Fibroblast of lung (primary cell): Measurements from ENCODE around the gene PCBP4. TPM values are rescaled to one million over a fixed set of nuclear protein-coding genes. Genes with fewer than 3 reads are reported as not detected.

Experiments used
- DNase-seq, 2 donors: peaks; one replicate each; pipeline versions ENCODE4 v3.0.0 to v3.0.0-alpha.2; 2010; ENCODE audit warnings: low read depth in 2 of 2
- H2AFZ ChIP-seq: 2 replicates; pipeline ENCODE4 v1.5.1; 2012; ENCODE audit warnings: low read length, control low read depth, inconsistent platforms
- H3K27ac ChIP-seq: 2 replicates; pipeline ENCODE4 v1.5.1; 2011; ENCODE audit warnings: low read length, control low read depth; ENCODE audit not compliant: insufficient read depth
- H3K27me3 ChIP-seq: 2 replicates; pipeline ENCODE4 v1.5.1; 2011; ENCODE audit warnings: mild to moderate bottlenecking, low read length; ENCODE audit not compliant: control insufficient read depth, insufficient read depth
- H3K36me3 ChIP-seq: 2 replicates; pipeline ENCODE4 v1.5.1; 2011; ENCODE audit warnings: low read length; ENCODE audit not compliant: control insufficient read depth, insufficient read depth
- H3K4me1 ChIP-seq: 2 replicates; pipeline ENCODE4 v1.5.1; 2011; ENCODE audit warnings: low read length; ENCODE audit not compliant: control insufficient read depth, insufficient read depth; ENCODE audit errors: extremely low read depth
- H3K4me2 ChIP-seq: 2 replicates; pipeline ENCODE4 v1.5.1; 2011; ENCODE audit warnings: low read length, control low read depth; ENCODE audit not compliant: insufficient read depth; ENCODE audit errors: extremely low read depth
- H3K4me3 ChIP-seq, 4 experiments: fragments of 200-600 bp in 1 of 4; sonication (generic) in 1 of 4; replicated peaks in 1 of 4; 2 replicates each; pipeline ENCODE4 v1.5.1; 2011 to 2016; ENCODE audit warnings: low read length in 4 of 4, low read depth in 3 of 4, mild to moderate bottlenecking in 3 of 4, control low read depth in 2 of 4, inconsistent platforms in 1 of 4, mixed read lengths in 1 of 4; ENCODE audit not compliant: insufficient read depth in 1 of 4; ENCODE audit errors: control extremely low read depth in 1 of 4
- H3K79me2 ChIP-seq: 2 replicates; pipeline ENCODE4 v1.5.1; 2012; ENCODE audit warnings: mild to moderate bottlenecking, low read length, inconsistent platforms; ENCODE audit not compliant: control insufficient read depth, insufficient read depth
- H3K9ac ChIP-seq: 2 replicates; pipeline ENCODE4 v1.5.1; 2011; ENCODE audit warnings: mild to moderate bottlenecking, low read length, control low read depth; ENCODE audit not compliant: insufficient read depth
- H3K9me3 ChIP-seq: 2 replicates; pipeline ENCODE4 v1.5.1; 2012; ENCODE audit warnings: low read depth, low read length; ENCODE audit not compliant: control insufficient read depth, insufficient read depth
- H4K20me1 ChIP-seq: 2 replicates; pipeline ENCODE4 v1.5.1; 2011; ENCODE audit warnings: low read length; ENCODE audit not compliant: control insufficient read depth, insufficient read depth; ENCODE audit errors: extremely low read depth
- CTCF ChIP-seq, 2 donors: IDR thresholded peaks in 1 of 2; conservative IDR thresholded peaks in 1 of 2; 1 replicate in 1 of 2; 2 replicates in 1 of 2; pipeline ENCODE4 v1.5.1; 2011 to 2012; ENCODE audit warnings: low read length in 2 of 2, control low read depth in 1 of 2, inconsistent platforms in 1 of 2, low read depth in 1 of 2, mild to moderate bottlenecking in 1 of 2
- EZH2 ChIP-seq: IDR thresholded peaks from 2 replicates; pipeline ENCODE4 v1.5.1; 2012; ENCODE audit warnings: low read length, control low read depth, mild to moderate bottlenecking; ENCODE audit errors: missing control alignments
- polyA plus RNA-seq, 2 donors: library from polyadenylated mRNA; depleted of rRNA in 1 of 2; stranded (reverse) in 1 of 2; unstranded in 1 of 2; fragments of >200 nt; gene quantifications; 2 replicates each; pipeline ENCODE4 v1.2.1, GENCODE V29; 2011 to 2012; ENCODE audit warnings: missing spikeins in 1 of 2
- total RNA-seq: library from RNA; depleted of rRNA; stranded (reverse); fragments of >200 nt; gene quantifications from 2 replicates; pipeline ENCODE4 v1.2.1, GENCODE V29; 2014

Gene PCBP4
- total and polyA plus RNA-seq, 2 donors (not counting 1 experiment from before 2014, with no cell fraction given), result 40.2 to 46.2 TPM

- H3K27ac ChIP-seq, result no peak overlapping the region
- H3K27me3 ChIP-seq, result no peaks in the 10 kb centered on the region
- H2AFZ ChIP-seq, result no peak overlapping the region
- no peak for DNase-seq
- H3K9ac ChIP-seq, result no peak overlapping the region
- TF ChIP-seq CTCF (conservative IDR thresholded peaks at IDR 0.05 in 1 of 2, IDR thresholded peaks at IDR 0.05 in 1 of 2; ENCODE audit: low read depth in 1 of 2, low read length in 2 of 2), result no peak
- TF ChIP-seq EZH2, result no peak
- H3K4me3 ChIP-seq, result no peak overlapping the region
- H4K20me1 ChIP-seq, result no peaks in the 10 kb centered on the region
- H3K9me3 ChIP-seq, result no peaks in the 10 kb centered on the region
- peaks cover 5% of the 10 kb centered on the region for H3K4me1 ChIP-seq
- H3K4me2 ChIP-seq, result no peak overlapping the region
- H3K79me2 ChIP-seq, result peaks cover 14% of the 10 kb centered on the region
- H3K36me3 ChIP-seq, result peaks cover 12% of the 10 kb centered on the region
These were observed 5.4 kb downstream of the PCBP4 start for GRCh38 chr3:51961602-51962569.

GRCh38 chr3:51961011-51961410 is 6.2 kb downstream of the PCBP4 start:
- peaks cover 9% of the 10 kb centered on the region for H3K79me2 ChIP-seq
- no peak overlapping the region for H3K27ac ChIP-seq
- no peaks in the 10 kb centered on the region for H3K9me3 ChIP-seq
- no peak for DNase-seq
- no peaks in the 10 kb centered on the region for H3K27me3 ChIP-seq
- H3K4me3 ChIP-seq, result no peak overlapping the region
- H3K36me3 ChIP-seq, result peaks cover 12% of the 10 kb centered on the region
- H2AFZ ChIP-seq, result no peak overlapping the region
- H3K9ac ChIP-seq, result no peak overlapping the region
- no peak overlapping the region for H3K4me2 ChIP-seq
- peaks cover 5% of the 10 kb centered on the region for H3K4me1 ChIP-seq
- H4K20me1 ChIP-seq, result no peaks in the 10 kb centered on the region
- TF ChIP-seq EZH2 (no peak), CTCF (conservative IDR thresholded peaks at IDR 0.05 in 1 of 2, IDR thresholded peaks at IDR 0.05 in 1 of 2; ENCODE audit: low read depth in 1 of 2, low read length in 2 of 2) (no peak)

- Histone ChIP-seq H3K4me1 (peaks cover 2% of the 10 kb centered on the region), H3K9me3 (no peaks in the 10 kb centered on the region), H3K36me3 (peaks cover 12% of the 10 kb centered on the region), H3K79me2 (peaks cover 5% of the 10 kb centered on the region), H3K27ac (no peak overlapping the region), H3K4me3 (no peak overlapping the region), H3K4me2 (no peak overlapping the region), H2AFZ (no peak overlapping the region), H3K9ac (no peak overlapping the region), H4K20me1 (no peaks in the 10 kb centered on the region), H3K27me3 (no peaks in the 10 kb centered on the region)
- TF ChIP-seq EZH2 (no peak), CTCF (conservative IDR thresholded peaks at IDR 0.05 in 1 of 2, IDR thresholded peaks at IDR 0.05 in 1 of 2; ENCODE audit: low read depth in 1 of 2, low read length in 2 of 2) (no peak)
- no peak for DNase-seq
These were observed 6.9 kb downstream of the PCBP4 start for GRCh38 chr3:51960386-51960785.
